MM.1S (cell line): ENCODE results near the gene GRM1.

ENCODE experiments used
- CTCF ChIP-seq: fragments of 300-600 bp; sonication (generic); IDR thresholded peaks from 2 replicates; pipeline ENCODE4 v1.5.1; 2016; ENCODE audit warnings: antibody characterized with exemption, low read length, mixed read lengths
- EZH2 ChIP-seq: fragments of 300-600 bp; sonication (generic); optimal IDR thresholded peaks from 2 replicates; pipeline ENCODE3; 2017; ENCODE audit warnings: low read depth, mild to moderate bottlenecking, antibody characterized with exemption, low read length, mixed read lengths
- EZH2phosphoT487 ChIP-seq: fragments of 300-600 bp; sonication (generic); IDR thresholded peaks from 2 replicates; pipeline ENCODE4 v1.6.1; 2018; ENCODE audit warnings: antibody characterized with exemption, low read length

GRCh38 chr6:146065690-146066089, 36.8 kb downstream of the GRM1 start:
- TF ChIP-seq CTCF, result no peak
- no peak for TF ChIP-seq EZH2
- no peak for TF ChIP-seq EZH2phosphoT487
